ENCODE measurements around the gene LGALS9.
"Not testable (repeated sequence)": the region's sequence is repeated elsewhere in the genome, so short reads cannot be mapped to it uniquely, and the experiment has no call there.

Gene LGALS9

DNA sequence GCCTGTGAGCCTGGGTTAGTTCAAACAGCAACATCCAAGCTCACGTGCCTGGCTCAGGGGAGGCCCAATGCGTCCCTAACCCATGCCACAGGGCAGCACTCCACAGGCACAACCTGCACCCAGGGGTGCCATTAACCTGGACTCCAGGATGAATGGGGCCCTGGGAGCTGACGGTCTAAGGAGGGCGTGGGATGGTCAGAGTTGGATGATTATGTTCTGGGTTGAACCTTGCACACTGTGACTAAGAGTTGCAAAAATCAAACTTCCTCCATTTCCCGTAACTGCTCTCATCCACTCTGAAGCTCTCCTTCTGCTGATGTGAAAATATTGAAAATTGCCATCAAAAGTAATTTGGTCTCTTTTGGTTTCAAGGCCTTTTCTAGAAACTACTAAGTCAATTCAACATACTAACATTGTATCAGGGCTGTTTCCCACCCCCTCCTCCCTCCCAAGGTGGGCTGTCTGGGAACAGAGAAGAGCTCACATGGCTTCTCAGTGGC lies 7.5 kb downstream of the LGALS9 start:
- not testable (repeated sequence) for H2AFZ ChIP-seq (ENCODE audit: low read length, unreplicated experiment); H3K4me3 ChIP-seq (ENCODE audit: low read depth, low read length); H3K27me3 ChIP-seq (ENCODE audit: insufficient read depth, low read length); H3K36me3 ChIP-seq (ENCODE audit: insufficient read depth, low read length); H3K79me2 ChIP-seq (ENCODE audit: control insufficient read depth, insufficient read depth, low read length, unreplicated experiment); H3K27ac ChIP-seq (ENCODE audit: low read depth, low read length); H3K4me1 ChIP-seq (ENCODE audit: control insufficient read depth, insufficient read depth, low read length, unreplicated experiment)

GRCh38 chr17:27640790-27641189 lies 9.8 kb downstream of the LGALS9 start:
- H3K4me1 ChIP-seq (ENCODE audit: control insufficient read depth, insufficient read depth, low read length, unreplicated experiment), result no peaks in the 10 kb centered on the region

GRCh38 chr17:27644586-27644985 lies 13.6 kb downstream of the LGALS9 start:
- Histone ChIP-seq H3K79me2 (ENCODE audit: control insufficient read depth, insufficient read depth, low read length, unreplicated experiment) (no peaks in the 10 kb centered on the region), H3K27ac (ENCODE audit: low read depth, low read length) (no peak overlapping the region), H3K27me3 (ENCODE audit: insufficient read depth, low read length) (no peaks in the 10 kb centered on the region), H3K4me3 (ENCODE audit: low read depth, low read length) (no peak overlapping the region), H3K36me3 (ENCODE audit: insufficient read depth, low read length) (no peaks in the 10 kb centered on the region), H3K4me1 (ENCODE audit: control insufficient read depth, insufficient read depth, low read length, unreplicated experiment) (no peaks in the 10 kb centered on the region), H2AFZ (ENCODE audit: low read length, unreplicated experiment) (no peak overlapping the region)

More at GRCh38 chr17:27640790-27641189, 9.8 kb downstream of the LGALS9 start:
- no peak overlapping the region for H2AFZ ChIP-seq (ENCODE audit: low read length, unreplicated experiment)
- no peaks in the 10 kb centered on the region for H3K79me2 ChIP-seq (ENCODE audit: control insufficient read depth, insufficient read depth, low read length, unreplicated experiment)
- H3K27ac ChIP-seq (ENCODE audit: low read depth, low read length), result no peak overlapping the region
- H3K4me3 ChIP-seq (ENCODE audit: low read depth, low read length), result no peak overlapping the region
- H3K36me3 ChIP-seq (ENCODE audit: insufficient read depth, low read length), result no peaks in the 10 kb centered on the region
- no peaks in the 10 kb centered on the region for H3K27me3 ChIP-seq (ENCODE audit: insufficient read depth, low read length)

DNA sequence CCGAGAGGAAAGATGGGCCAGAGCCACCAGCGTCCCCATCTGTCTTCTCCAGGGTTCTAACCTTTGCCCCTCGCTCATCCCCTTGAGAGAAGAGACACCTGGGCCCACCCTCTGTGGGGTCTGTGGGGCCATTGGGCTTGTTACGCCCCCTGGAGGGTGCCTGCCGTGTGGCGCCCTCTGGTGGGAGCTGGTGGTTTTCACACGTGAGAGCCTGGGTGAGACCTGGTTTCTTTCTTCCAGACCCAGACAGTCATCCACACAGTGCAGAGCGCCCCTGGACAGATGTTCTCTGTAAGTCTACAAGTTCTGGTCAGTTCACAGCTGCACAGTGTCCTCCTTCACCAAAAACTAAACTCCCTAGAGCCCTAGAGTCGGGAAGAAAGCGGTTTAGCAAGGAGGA lies 14.6 kb downstream of the LGALS9 start:
- H2AFZ ChIP-seq (ENCODE audit: low read length, unreplicated experiment); H3K4me1 ChIP-seq (ENCODE audit: control insufficient read depth, insufficient read depth, low read length, unreplicated experiment); H3K27ac ChIP-seq (ENCODE audit: low read depth, low read length); H3K79me2 ChIP-seq (ENCODE audit: control insufficient read depth, insufficient read depth, low read length, unreplicated experiment); H3K4me3 ChIP-seq (ENCODE audit: low read depth, low read length); H3K27me3 ChIP-seq (ENCODE audit: insufficient read depth, low read length); H3K36me3 ChIP-seq (ENCODE audit: insufficient read depth, low read length): not testable (repeated sequence)

- Histone ChIP-seq H3K36me3 (ENCODE audit: insufficient read depth, low read length) (no peaks in the 10 kb centered on the region), H3K27me3 (ENCODE audit: insufficient read depth, low read length) (no peaks in the 10 kb centered on the region), H3K4me3 (ENCODE audit: low read depth, low read length) (no peak overlapping the region), H3K27ac (ENCODE audit: low read depth, low read length) (no peak overlapping the region), H3K79me2 (ENCODE audit: control insufficient read depth, insufficient read depth, low read length, unreplicated experiment) (no peaks in the 10 kb centered on the region), H2AFZ (ENCODE audit: low read length, unreplicated experiment) (no peak overlapping the region), H3K4me1 (ENCODE audit: control insufficient read depth, insufficient read depth, low read length, unreplicated experiment) (no peaks in the 10 kb centered on the region)
Observed at GRCh38 chr17:27646232-27646631, 15.2 kb downstream of the LGALS9 start.

DNA sequence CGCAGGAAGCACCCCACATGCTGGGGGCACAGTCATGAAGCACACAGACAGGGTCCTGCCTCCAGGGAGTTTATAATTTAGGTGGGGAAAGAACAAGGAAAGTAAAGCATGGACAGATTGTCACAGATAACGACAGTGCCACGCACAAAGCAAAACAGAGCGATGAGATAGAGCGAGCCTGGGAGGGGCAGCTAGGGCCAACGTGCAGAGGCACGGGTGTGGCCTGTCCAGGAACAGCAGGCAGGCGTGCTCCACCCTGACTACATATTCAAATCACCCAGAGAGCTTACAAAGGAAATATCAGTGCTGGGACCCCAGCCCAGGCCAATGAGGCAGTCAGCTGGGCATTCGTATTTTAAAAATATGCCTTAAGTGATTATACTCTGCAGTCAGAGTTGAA lies 16.8 kb downstream of the LGALS9 start:
- Histone ChIP-seq H3K4me3 (ENCODE audit: low read depth, low read length) (no peak overlapping the region), H3K27ac (ENCODE audit: low read depth, low read length) (no peak overlapping the region), H3K4me1 (ENCODE audit: control insufficient read depth, insufficient read depth, low read length, unreplicated experiment) (no peaks in the 10 kb centered on the region), H3K79me2 (ENCODE audit: control insufficient read depth, insufficient read depth, low read length, unreplicated experiment) (no peaks in the 10 kb centered on the region), H3K36me3 (ENCODE audit: insufficient read depth, low read length) (no peaks in the 10 kb centered on the region), H3K27me3 (ENCODE audit: insufficient read depth, low read length) (no peaks in the 10 kb centered on the region), H2AFZ (ENCODE audit: low read length, unreplicated experiment) (no peak overlapping the region)

- H3K27ac ChIP-seq (ENCODE audit: low read depth, low read length); H3K36me3 ChIP-seq (ENCODE audit: insufficient read depth, low read length); H2AFZ ChIP-seq (ENCODE audit: low read length, unreplicated experiment); H3K4me1 ChIP-seq (ENCODE audit: control insufficient read depth, insufficient read depth, low read length, unreplicated experiment); H3K27me3 ChIP-seq (ENCODE audit: insufficient read depth, low read length); H3K4me3 ChIP-seq (ENCODE audit: low read depth, low read length); H3K79me2 ChIP-seq (ENCODE audit: control insufficient read depth, insufficient read depth, low read length, unreplicated experiment): not testable (repeated sequence)
Observed at GRCh38 chr17:27649111-27649571, 18.2 kb downstream of the LGALS9 start.

DNA sequence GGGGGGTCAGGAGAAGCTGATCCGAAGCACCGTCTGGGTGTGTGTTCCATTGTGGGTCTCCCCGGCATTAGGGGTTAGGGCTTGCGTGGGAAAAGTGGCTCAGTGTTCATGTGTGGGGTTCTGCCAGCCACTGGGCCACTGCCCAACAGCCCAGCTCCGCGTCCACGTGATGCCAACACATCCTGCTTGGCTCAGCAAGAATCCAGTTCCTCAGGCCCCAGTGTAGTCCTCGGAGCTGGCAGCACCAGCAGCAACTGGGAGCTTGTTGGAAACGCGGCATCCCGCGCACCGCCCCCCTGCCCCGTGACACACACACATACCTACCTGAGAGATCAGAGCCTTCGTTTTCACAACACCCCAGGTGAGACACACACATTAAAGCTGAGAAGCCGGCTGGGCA lies 18.9 kb downstream of the LGALS9 start:
- no peaks in the 10 kb centered on the region for H3K27me3 ChIP-seq (ENCODE audit: insufficient read depth, low read length)
- H3K27ac ChIP-seq (ENCODE audit: low read depth, low read length), result no peak overlapping the region
- no peaks in the 10 kb centered on the region for H3K4me1 ChIP-seq (ENCODE audit: control insufficient read depth, insufficient read depth, low read length, unreplicated experiment)
- no peak overlapping the region for H3K4me3 ChIP-seq (ENCODE audit: low read depth, low read length)
- H3K36me3 ChIP-seq (ENCODE audit: insufficient read depth, low read length), result no peaks in the 10 kb centered on the region
- no peak overlapping the region for H2AFZ ChIP-seq (ENCODE audit: low read length, unreplicated experiment)
- H3K79me2 ChIP-seq (ENCODE audit: control insufficient read depth, insufficient read depth, low read length, unreplicated experiment), result no peaks in the 10 kb centered on the region

DNA sequence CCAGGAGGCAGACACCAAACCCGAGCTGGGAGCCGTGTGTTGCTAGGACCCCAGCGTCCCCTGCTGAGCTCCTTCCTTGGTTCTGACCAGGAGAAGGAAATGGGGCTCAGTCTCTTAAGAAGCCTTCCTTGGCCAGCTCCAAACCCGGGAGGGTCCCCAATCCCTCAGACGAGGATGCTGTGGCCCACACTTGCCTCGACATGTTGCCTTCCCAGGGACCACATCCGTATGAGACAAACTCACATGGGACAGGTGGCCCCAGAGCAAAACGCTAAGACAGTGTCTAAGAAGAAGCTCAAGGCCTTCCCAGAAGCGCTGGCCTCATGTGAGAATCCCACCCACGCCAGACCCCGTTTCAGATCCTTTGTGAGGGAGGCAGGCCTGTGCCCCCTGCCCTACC lies 19.8 kb downstream of the LGALS9 start:
- no peak overlapping the region for H3K27ac ChIP-seq (ENCODE audit: low read depth, low read length)
- H3K36me3 ChIP-seq (ENCODE audit: insufficient read depth, low read length), result no peaks in the 10 kb centered on the region
- no peaks in the 10 kb centered on the region for H3K4me1 ChIP-seq (ENCODE audit: control insufficient read depth, insufficient read depth, low read length, unreplicated experiment)
- H3K79me2 ChIP-seq (ENCODE audit: control insufficient read depth, insufficient read depth, low read length, unreplicated experiment), result no peaks in the 10 kb centered on the region
- no peak overlapping the region for H2AFZ ChIP-seq (ENCODE audit: low read length, unreplicated experiment)
- no peak overlapping the region for H3K4me3 ChIP-seq (ENCODE audit: low read depth, low read length)
- no peaks in the 10 kb centered on the region for H3K27me3 ChIP-seq (ENCODE audit: insufficient read depth, low read length)

DNA sequence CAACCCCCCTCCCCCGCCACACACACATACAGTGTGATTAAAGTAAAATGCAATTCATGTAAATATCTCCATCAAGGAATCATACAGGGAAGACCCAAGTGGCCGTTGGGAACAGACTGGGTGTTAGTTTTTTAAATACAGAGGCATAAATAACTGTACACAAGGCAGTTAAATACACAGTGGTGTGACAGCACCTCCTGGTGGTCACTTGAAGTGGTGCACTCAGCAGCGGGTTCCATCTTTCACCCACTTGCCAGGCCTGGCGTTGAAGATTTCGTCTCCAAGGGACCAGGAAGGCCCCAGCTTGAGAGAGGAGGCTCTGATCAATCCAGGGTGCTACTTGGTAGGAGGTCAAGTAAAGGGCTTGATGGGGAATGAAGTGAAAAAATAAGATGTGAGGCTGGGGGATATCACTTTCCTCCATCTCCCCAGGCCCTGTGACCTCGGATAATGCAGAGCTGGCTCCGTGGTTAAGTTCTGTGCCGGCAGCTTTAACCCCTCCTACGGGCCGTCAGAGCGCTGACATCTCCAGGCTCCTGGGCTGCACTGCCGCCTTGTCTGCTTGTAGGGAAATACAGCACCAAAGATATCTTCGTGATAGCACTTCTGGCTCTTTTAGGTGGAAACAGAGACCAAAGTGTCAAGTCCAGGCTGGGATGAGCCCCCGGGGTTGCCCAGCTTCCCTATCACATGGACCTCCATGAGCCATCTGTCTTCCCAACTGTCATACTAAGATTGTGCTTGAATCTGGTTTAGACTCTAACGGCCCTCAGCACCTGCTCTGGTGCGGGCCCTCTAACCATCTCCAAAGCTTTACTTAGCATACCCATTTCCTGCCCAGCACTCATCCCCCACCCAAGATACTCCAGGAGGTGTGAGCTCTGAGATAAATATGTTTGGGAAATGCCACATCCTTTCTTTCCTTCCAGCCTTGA lies 20.7 kb downstream of the LGALS9 start:
- Histone ChIP-seq H3K4me3 (ENCODE audit: low read depth, low read length) (no peak overlapping the region), H3K27me3 (ENCODE audit: insufficient read depth, low read length) (no peaks in the 10 kb centered on the region), H3K4me1 (ENCODE audit: control insufficient read depth, insufficient read depth, low read length, unreplicated experiment) (no peaks in the 10 kb centered on the region), H3K79me2 (ENCODE audit: control insufficient read depth, insufficient read depth, low read length, unreplicated experiment) (no peaks in the 10 kb centered on the region), H3K36me3 (ENCODE audit: insufficient read depth, low read length) (no peaks in the 10 kb centered on the region), H2AFZ (ENCODE audit: low read length, unreplicated experiment) (no peak overlapping the region), H3K27ac (ENCODE audit: low read depth, low read length) (no peak overlapping the region)

DNA sequence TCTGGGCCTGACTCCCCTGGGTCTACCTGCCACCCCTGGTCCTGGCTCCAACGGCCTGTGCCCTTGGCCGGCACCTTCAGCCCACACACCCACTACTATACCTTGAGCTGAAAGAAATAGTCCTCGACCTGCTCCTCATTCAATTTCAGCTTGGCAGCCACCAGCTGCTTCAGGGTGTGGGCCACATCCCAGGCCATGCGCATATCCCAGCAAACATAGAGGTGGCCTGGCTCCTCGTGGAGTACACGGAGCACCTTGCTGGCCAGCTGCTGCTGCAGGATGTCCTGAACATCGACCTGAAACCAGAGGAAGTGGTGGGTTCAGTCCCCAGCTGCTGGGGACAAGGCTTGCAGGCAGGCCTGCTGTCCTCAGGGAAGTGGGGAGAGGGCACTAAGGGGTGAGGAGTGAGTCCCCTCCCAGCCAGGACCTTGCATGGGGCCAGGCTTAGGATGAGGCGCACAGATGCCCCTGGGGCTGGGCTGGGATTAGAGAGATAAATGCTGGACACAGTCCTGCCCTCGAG lies 22.5 kb downstream of the LGALS9 start:
- not testable (repeated sequence) for H3K27me3 ChIP-seq (ENCODE audit: insufficient read depth, low read length); H3K36me3 ChIP-seq (ENCODE audit: insufficient read depth, low read length); H3K4me3 ChIP-seq (ENCODE audit: low read depth, low read length); H3K79me2 ChIP-seq (ENCODE audit: control insufficient read depth, insufficient read depth, low read length, unreplicated experiment); H3K4me1 ChIP-seq (ENCODE audit: control insufficient read depth, insufficient read depth, low read length, unreplicated experiment); H3K27ac ChIP-seq (ENCODE audit: low read depth, low read length); H2AFZ ChIP-seq (ENCODE audit: low read length, unreplicated experiment)
